GM13977 (cell line): ENCODE measurements around the gene THBS3.

Experiments
- DNase-seq: peaks from one replicate; pipeline ENCODE4 v3.0.0; 2012; ENCODE audit warnings: low spot score
- CTCF ChIP-seq: IDR thresholded peaks from 2 replicates; pipeline ENCODE4 v1.5.1; 2012; ENCODE audit warnings: mild to moderate bottlenecking, control low read depth; ENCODE audit not compliant: insufficient read depth; ENCODE audit errors: extremely low read depth, missing control alignments
- in situ Hi-C: fragments of 300-500 bp; cut with MboI; formaldehyde crosslinking; loops from one replicate; pipeline ENCODE4 v1.12.0; 2022; ENCODE audit warnings: low sequenced_read_pairs, low pct_unique_long_range_greater_than_20kb, mixed read lengths, inconsistent platforms; ENCODE audit not compliant: unreplicated experiment

The THBS3 gene

GRCh38 chr1:155177918-155178281 is 29.8 kb downstream of the THBS3 start:
- in situ Hi-C loops = no loop called here
- DNase-seq = no peak
- TF ChIP-seq CTCF = no peak

- peak; percentile 45 for DNase-seq
- in situ Hi-C loops = no loop called here
- no peak for TF ChIP-seq CTCF
Measured at GRCh38 chr1:155177192-155177917, 30.3 kb downstream of the THBS3 start.

GRCh38 chr1:155176544-155177071 is 31.1 kb downstream of the THBS3 start:
- in situ Hi-C loops = no loop called here
- DNase-seq = peak; percentile 95
- peak; percentile 86 for TF ChIP-seq CTCF

GRCh38 chr1:155175927-155176371 is 31.7 kb downstream of the THBS3 start:
- in situ Hi-C loops = no loop called here
- peak; percentile 9 for TF ChIP-seq CTCF
- peak; percentile 17 for DNase-seq

- DNase-seq = peak; percentile 21
- no peak for TF ChIP-seq CTCF
- in situ Hi-C loops = no loop called here
Measured at GRCh38 chr1:155175281-155175926, 32.3 kb downstream of the THBS3 start.

- in situ Hi-C loops = no loop called here
- TF ChIP-seq CTCF = no peak
- DNase-seq = peak; percentile 53
Measured at GRCh38 chr1:155174324-155175280, 33.1 kb downstream of the THBS3 start.
